ENCODE data around the gene MAPK9. TPM values are rescaled to one million over a fixed set of nuclear protein-coding genes. Genes with fewer than 3 reads are reported as not detected.

MAPK9 gene
- 10 to 100 TPM; 30.2 to 47.4 (median 41.6) TPM for total RNA-seq
- polyA plus RNA-seq, result 10 to 100 TPM; 13.9 to 14.4 TPM
- long read RNA-seq, donor 1, full-length matches to known transcripts, result 32 of 53 reads
- long read RNA-seq, donor 1, partial matches to known transcripts, result 10 of 53 reads
- long read RNA-seq, donor 1, other reads (novel, unspliced or antisense), result 11 of 53 reads
- long read RNA-seq, donor 2, full-length matches to known transcripts, result 38 of 63 reads
- long read RNA-seq, donor 2, partial matches to known transcripts, result 9 of 63 reads
- long read RNA-seq, donor 2, other reads (novel, unspliced or antisense), result 16 of 63 reads
- long read RNA-seq, donor 3, full-length matches to known transcripts, result 1 of 34 reads
- long read RNA-seq, donor 3, partial matches to known transcripts, result 13 of 34 reads
- long read RNA-seq, donor 3, other reads (novel, unspliced or antisense), result 20 of 34 reads

DNA sequence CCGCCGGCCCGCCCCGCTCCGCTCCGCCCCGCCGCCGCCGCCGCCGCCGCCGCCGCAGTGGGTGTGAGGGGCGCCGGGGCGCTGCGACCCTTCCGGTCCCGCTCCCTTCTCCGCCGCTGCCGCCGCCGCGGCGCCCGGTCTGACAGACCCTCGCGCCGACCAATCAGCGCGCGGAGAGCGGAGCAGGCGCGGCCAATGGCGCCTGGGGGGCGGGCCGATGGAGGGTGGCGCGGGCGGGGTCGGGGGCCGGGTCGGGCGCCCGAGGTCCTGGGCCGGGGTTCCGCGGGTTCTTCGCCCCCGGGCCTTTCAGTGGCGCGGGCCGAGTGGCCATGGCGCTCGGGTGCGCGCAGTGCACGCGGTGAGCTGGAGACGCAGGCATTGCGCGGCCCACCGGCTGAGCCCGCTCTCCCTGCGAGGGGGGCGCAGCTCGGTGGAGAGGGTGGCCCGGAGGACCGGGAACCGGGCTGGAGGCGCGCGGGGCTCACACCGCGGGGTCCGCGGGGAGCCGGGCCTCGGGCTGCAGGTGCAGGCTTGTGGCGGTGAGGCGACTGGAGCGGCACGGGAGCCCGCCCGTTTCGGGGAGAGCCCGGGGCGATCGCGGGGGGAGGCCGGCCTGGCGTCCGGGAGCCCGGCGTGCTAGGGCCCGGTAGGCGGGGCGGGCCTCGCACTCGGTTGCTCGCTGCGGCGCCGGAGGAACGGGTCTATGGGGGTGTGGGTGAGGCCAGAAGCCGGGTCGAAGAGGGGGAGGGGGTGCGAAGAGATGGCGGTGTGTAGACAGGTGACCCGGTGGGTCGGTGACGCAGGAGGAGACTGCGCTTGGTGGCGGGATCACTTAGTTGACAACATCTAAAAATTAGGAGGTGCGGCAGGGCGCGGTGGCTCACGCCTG lies at the start of gene MAPK9:
Gene MAPK9 (minus strand): TSS at position 141 of the 889 bp plus-strand sequence. CDS start 11,522 bp downstream, outside the sequence.
- intact Hi-C loops (cut with DNase I), result loop anchor here in 4 of 10 donors (2.0 to 10.0 kb wide), 5 partner anchors 179 to 425 kb away; partner anchors contain the start of gene CNOT6 (in 1 of the 4)
- Histone ChIP-seq H3K4me1 (peaks cover 4 to 31% (median 24%) of the 10 kb centered on the region in 9 donors), H3K27me3 (no peaks in the 10 kb centered on the region), H3K4me3 (peak within 1 kb of the TSS; percentile 79 to 100 (median 94)), H3K9me3 (no peaks in the 10 kb centered on the region), H3K27ac (peak within 1 kb of the TSS; percentile 38 to 98 (median 93)), H3K36me3 (no peaks in the 10 kb centered on the region)
- 1% methylated on average over 102 to 121 of the region's 122 CpGs for WGBS, 2 donors
- ATAC-seq (peak; percentile 90 to 95 (median 91)), DNase-seq (peak; percentile 81 to 89)
- TF ChIP-seq, protein P1, sequence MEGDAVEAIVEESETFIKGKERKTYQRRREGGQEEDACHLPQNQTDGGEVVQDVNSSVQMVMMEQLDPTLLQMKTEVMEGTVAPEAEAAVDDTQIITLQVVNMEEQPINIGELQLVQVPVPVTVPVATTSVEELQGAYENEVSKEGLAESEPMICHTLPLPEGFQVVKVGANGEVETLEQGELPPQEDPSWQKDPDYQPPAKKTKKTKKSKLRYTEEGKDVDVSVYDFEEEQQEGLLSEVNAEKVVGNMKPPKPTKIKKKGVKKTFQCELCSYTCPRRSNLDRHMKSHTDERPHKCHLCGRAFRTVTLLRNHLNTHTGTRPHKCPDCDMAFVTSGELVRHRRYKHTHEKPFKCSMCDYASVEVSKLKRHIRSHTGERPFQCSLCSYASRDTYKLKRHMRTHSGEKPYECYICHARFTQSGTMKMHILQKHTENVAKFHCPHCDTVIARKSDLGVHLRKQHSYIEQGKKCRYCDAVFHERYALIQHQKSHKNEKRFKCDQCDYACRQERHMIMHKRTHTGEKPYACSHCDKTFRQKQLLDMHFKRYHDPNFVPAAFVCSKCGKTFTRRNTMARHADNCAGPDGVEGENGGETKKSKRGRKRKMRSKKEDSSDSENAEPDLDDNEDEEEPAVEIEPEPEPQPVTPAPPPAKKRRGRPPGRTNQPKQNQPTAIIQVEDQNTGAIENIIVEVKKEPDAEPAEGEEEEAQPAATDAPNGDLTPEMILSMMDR (IDR thresholded peaks at IDR 0.05), result peak in 1 of 9 donors; percentile 5

DNA sequence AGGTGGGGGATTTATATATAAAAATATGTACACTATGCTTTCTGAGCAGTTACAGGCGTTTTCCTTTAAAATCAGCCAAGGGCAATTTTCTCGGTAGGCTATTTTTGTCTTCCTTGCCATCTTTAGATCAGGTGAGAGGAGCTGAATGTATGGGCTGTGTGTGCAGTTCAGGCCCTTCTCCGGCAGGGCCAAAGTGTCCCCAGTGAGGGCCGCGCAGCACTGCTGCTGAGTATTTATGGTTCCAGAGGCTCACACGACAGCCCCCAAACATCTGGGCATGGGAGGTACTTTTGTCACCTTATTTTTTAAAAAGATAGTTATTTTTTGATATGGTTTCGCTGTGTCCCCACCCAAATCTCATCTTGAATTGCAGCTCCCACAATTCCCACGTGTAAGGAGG lies 49.7 kb upstream of the MAPK9 start:
- WGBS, 2 donors, result 89 to 92% methylated on average over 8 of the region's 8 CpGs
- Histone ChIP-seq H3K27me3 (peaks cover 0 to 10% (median 4%) of the 10 kb centered on the region in 7 donors), H3K27ac (no peak overlapping the region), H3K4me1 (peaks cover 0 to 19% (median 4%) of the 10 kb centered on the region in 9 donors), H3K9me3 (no peaks in the 10 kb centered on the region), H3K4me3 (no peak overlapping the region), H3K36me3 (peaks cover 0 to 14% (median 0%) of the 10 kb centered on the region in 9 donors)
- DNase-seq, result no peak
- ATAC-seq, result no peak
- intact Hi-C loops (cut with DNase I), result no loop called here
- TF ChIP-seq, protein P1 (IDR thresholded peaks at IDR 0.05), result no peak

DNA sequence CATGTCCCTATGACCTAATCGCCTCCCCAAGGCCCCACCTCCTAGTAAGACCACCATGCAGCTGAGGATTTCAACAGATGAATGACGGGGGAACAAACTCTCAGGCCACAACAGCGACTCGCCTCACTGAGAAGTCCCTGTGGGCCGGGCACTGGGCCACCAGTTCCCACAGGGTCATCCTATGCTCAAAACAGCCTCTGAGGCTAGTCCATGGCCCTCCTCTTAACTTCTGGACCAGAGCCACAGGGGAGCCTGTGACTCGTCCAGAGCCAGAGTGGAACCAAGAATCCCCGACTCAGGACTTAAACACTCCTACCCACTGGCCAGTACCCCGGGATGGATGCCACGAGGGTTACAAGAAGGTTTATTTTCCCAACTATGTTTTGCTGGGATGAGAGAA lies 49.0 kb upstream of the MAPK9 start:
- Histone ChIP-seq H3K9me3 (no peaks in the 10 kb centered on the region), H3K36me3 (peaks cover 0 to 22% (median 0%) of the 10 kb centered on the region in 9 donors), H3K27me3 (peaks cover 0 to 10% (median 4%) of the 10 kb centered on the region in 7 donors), H3K4me1 (peaks cover 0 to 19% (median 4%) of the 10 kb centered on the region in 9 donors), H3K27ac (no peak overlapping the region), H3K4me3 (no peak overlapping the region)
- TF ChIP-seq, protein P1 (IDR thresholded peaks at IDR 0.05), result no peak
- intact Hi-C loops (cut with DNase I), result no loop called here
- WGBS, 2 donors, result 82 to 89% methylated on average over 9 of the region's 9 CpGs
- DNase-seq (no peak), ATAC-seq (no peak)

Measured in heart right ventricle (tissue), 16 donors.